ELR (cell line): ENCODE data around the gene ANGPT4.

Source experiments
- DNase-seq: peaks from one replicate; pipeline ENCODE4 v3.0.0-alpha.2; 2015; ENCODE audit warnings: low read depth

ANGPT4 gene

DNA sequence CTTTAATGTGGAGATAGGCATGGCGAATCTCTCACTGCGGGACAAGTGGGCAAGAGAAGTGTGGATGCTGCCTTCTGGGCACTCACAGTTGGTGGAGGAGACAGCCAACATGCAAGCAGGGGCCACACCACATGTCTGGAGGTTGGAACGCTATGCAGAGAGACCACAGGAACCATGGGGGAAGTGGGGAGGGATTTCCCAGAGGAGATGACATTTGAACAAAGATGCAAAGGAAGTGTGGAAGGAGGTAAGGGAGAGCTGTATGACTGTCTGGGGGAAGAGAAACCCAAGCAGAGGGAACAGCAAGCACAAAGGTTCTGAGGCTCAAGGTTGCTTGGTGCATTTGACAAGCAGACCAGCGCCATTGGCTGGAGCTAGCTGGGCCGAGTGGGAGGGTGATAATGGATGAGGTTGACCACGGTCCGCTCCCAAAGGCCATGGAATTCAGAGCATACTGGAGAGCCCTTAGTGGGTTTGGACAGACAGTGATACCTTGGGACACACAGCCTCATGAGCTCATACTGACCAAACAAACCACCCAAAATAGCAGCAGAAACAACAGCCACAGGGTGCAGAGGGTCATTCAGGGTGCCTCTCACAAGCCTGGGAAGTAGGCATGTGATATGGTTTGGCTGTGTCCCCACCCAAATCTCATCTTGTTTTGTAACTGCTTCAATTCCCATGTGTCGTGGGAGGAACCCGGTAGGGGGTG, 90.3 kb downstream of the ANGPT4 start:
- no peak for DNase-seq

DNA sequence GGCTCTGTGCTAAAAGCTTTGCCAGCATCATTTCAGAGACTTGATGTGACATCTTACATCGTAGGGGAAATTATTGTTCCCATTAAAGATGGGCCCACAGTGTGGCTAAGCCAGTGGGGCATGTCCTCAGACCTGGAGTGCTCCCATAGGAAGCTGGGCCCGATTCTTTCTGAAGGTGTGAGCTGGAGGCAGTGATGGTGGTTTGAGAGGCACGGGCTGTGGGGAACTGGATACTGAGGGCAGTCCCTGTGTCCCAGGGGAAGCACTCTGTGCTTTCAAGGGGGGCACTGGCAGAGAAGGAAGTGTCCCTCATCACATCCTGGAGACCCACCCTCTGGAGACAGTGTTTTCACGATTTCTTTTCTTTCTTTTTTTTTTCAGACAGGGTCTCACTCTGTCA, 91.2 kb downstream of the ANGPT4 start:
- no peak for DNase-seq

DNA sequence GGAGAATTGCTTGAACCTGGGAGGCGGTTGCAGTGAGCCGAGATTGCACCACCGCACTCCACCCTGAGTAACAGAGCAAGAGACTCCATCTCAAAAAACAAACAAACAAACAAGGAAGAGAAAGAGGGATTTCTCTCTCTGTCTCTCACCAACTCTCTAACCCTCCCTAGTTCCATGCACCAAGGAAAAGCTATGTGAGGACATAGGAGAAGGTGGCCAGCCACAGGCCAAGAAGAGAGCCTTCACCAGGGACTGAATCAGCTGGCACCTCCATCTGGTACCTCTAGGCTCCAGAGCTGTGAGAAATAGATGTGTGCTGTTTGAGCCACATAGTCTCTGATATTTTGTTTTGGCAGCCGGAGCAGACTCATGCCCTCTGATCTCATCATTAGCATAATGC, 91.6 kb downstream of the ANGPT4 start:
- no peak for DNase-seq

DNA sequence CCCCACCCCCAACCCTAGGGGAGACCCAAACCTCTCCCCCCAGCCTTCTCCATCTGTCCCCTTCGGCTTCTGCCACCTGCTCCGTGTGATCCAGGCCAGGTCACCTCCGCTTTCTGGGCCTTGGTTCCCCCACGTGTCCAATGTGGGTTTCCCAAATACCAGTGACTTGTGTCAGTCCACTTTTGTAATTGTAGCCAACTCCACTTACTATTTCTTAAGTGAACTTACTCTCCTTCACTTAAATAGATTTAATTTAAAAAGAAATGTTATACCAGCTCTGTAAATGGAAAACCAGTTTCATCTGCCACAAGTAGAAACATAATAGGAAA, 92.6 kb downstream of the ANGPT4 start:
- no peak for DNase-seq

DNA sequence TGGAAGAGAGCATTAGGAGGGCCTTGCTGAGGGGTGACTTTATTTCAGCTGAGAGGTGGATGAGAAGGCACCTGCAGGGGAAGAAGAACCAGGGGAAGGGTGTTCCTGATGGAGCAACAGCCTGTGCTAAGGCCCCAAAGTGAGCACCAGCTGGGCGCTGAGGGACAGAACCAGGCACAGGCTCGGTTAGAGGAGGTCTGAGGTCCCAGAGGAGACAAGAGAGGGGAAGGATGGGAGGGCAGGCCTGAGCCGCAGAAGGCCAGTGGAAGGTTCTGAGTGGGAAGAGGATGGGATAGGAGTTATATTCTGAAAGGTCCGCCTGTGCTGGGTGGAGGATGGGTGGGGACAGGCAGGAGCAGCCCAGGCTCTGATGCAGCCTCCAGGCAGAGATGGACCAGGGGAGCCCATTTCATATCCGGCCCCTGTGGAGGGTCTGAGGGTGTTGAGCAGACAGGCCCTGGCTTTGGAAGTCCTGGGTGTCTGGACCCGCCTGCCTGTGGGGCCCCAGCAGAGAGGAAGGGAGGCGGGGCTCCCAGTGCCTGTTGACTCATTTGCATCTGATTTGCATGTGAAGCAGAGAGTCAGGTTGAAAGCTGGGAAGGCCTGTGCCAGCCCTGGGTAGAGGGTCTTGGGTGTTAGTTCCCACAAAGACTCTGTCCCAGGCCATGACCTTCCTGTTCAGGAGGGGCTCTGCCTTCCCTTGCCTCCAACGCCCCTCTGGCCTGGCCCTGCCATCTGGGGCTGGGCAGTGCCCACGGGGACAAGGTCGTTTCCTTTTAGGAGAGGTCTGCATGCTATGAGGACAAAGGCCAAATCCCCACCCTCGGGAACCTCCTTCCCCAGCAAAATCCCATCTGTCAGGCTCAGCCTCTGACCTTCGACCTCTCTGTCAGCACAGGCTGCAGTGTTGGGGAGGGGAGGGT, 93.2 kb downstream of the ANGPT4 start:
- DNase-seq, result no peak

DNA sequence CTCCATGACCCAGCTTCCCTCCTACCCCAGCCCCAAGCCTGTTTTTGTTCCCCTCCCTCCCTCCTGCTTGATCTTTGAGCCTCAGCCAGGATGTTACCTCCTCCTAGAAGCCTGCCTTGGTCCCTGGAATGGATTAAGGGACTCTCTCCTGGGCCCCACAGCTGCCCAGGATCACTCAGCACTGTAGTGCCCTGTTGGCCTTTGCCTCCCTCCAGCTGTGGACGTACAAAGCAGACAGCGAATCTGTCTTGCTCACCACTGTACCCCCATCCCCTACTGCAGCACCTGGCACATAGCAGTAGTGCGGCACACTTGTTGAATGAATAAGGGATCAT, 94.4 kb downstream of the ANGPT4 start:
- no peak for DNase-seq

DNA sequence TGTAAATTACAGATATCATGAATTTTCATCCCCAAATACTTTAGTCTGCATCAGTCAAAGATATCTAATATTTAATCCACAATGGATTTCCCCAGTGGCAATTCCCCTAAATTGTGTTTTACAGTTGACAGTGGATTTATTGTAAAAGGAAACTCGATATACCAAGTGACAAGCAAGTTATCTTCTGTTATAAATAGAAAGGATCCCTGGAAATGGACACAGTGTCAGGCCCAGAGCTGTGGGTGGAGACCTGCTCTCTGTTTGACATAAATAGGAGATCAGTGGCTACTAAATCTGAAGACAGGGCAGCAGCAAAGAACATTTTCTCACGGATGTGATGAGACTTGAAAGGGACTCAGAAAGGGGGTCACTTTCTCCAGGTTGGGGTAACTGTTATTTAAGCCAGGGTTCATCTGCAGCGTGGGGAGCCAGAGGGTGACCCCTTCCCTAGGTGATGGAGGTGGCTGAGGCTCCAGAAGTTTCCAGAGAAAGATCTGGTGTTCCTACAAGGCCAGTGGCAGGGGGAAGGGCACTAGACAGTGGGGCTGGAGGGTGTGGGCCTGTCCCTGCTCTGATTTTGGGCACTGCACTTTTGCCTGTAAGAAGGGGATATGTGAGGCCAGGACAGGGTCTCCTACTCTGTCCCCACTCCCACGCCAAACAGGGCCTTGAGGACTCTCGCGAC, 94.9 kb downstream of the ANGPT4 start:
- no peak for DNase-seq

DNA sequence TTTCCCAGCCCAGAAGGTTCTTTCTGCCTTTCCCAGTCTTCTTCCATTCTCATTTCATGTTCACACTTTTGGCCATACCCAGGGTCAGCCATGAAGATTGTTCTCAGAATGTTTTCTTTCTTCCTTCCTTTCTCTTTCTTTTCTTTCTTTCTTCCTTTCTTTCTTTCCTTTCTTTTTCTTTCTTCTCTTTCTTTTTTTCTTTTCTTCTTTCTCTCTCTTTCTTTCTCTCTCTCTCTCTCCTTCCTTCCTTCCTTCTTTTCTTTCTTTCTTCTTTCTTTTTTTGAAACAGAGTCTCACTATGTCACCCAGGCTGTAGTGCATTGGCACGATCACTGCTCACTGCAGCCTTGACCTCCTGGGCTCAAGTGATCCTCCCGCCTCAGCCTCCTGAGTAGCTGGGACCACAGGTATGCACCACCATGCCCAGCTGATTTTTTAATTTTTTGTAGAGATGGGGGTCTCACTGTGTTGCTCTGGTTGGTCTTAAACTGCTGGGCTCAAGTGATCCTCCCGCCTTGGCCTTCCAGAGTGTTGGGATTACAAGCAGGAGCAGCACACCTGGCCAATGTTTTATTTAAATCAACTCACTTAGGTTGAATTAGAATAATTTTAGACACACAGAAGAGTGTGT, 95.7 kb downstream of the ANGPT4 start:
- DNase-seq, result no peak
